ENCODE results near the gene FMNL2.

FMNL2 gene

DNA sequence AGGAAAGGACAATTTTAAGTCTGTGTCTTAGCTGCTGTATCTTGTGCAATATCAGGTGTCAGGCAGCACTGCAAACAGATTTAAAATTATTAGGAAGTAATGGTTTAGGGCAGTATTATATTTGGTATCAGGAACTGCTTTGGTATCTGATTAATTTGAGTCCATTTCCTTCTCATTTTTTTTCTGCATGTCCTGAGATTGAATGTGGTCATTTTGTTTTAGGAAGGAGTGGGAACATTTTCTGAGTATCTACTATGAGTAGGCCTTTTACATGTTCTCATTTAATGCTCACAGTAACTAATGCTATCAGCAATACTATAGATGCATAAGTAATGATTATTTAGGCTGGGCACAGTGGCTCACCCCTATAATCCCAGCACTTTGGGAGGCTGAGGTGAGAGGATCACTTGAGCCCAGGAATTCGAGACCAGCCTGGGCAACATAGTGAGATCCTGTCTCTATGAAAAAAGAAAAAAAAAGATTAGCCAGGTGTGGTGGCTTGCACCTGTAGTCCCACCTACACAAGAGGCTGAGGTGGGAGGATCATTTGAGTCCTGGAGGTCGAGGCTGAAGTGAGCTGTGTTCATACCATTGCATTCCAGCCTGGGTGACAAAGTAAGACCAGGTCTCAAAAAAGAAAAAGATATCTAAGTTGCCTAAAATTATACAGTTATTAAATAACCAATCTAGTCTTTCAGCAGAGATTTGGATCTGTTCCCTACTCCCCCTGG lies 4.7 kb downstream of the FMNL2 start:
- DNase-seq (ENCODE audit: low read depth in 2 of 2, low spot score in 1 of 2), result no peak

DNA sequence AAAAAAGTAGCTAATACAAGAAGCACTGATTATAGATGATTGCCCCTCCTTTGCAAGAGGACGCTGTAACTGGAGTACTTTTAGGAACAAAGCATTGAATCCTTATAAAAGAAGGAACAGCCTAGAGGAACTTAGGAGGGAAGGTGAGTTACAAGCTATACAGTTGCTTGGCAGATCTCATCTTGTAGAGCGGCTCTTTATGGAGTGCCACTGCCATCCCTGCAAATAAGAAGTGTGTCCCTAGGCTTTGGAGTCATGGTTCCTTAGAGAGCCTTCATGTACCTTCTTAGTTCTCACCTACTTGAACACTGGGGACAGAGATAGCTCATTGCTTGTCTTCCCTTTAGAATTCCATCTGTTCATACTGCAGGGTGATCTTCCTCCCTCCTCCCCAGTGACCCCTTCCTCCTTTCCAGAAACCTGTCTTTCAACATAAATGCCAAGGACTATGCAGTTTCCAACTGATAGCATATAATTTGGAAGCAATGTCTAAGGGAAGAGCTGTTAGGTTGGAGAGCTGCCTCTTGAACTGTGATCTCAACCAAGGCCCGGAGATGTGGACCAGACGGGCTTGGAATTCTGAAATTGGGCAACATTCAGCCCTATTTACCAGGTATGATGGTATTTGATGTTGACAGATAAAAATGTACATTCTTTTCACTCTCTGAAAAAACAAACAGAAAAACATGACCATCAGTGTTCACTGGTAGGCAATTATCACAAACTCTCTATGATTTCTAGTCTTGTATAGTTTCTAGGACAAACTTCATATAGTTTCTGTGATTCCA lies 7.5 kb downstream of the FMNL2 start:
- no peak for DNase-seq (ENCODE audit: low read depth in 2 of 2, low spot score in 1 of 2)

DNA sequence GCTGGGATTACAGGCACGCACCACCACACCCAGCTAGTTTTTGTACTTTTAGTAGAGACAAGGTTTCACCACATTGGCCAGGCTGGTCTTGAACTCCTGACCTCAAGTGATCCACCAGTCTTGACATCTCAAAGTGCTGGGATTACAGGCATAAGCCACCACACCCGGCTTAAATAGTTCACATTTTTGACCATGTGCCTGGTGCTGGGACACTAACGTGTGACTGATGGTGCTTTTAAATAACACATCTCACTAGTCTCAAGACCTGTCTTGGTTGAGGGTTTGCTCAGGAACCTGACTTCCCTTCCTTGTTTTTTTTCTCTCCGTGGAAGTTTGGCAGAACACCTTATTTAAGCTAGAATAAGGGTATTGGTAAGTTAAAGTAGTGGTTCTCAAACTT lies 8.5 kb downstream of the FMNL2 start:
- DNase-seq (ENCODE audit: low read depth in 2 of 2, low spot score in 1 of 2), result no peak

DNA sequence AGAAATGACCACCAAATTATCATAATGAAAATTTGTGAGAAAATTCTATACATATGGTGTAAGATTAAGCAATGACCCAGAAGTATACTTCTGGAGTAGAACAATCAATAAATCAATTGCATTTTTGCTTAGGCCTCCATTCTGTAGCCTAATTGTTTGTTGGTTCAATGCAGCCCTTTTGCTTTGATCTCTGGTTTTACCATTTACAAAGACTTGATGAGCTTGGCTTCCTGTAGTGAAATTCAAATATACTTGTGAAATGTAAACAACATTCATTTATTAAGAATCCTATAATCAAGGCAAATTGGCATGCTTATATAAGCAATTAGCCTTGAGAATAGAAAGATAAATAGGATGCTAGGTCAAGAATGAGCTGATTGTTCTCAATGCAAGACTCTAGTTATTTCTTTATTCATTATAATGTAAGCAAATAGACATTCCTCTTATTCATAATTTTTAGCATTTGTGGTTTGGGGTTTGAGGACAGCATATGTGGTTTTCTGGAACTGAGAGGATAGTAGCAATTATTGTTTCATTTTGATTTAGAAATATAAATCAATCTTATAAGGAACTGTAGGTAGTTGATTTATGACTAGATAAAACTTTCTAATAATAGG lies 9.7 kb downstream of the FMNL2 start:
- DNase-seq (ENCODE audit: low read depth in 2 of 2, low spot score in 1 of 2), result no peak

DNA sequence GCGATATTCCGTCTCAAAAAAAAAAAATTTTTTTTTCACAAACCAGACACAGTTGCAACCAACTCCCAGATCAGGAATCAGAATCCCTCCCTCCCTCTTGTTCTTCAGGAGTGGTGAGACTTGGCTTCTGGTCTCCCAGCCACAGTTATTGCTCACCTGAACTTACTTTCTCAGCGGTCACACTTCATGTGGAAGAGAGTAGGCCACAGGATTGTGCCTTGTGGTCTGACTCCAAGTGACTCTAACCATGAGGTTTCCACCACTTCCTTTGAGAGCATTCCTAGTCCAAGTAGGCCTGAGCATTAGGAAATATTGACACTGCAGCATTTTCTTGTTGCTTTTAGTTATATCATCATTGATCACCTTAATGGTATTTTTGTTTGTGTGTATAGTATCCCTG lies 12.1 kb downstream of the FMNL2 start:
- DNase-seq (ENCODE audit: low read depth in 2 of 2, low spot score in 1 of 2), result no peak

DNA sequence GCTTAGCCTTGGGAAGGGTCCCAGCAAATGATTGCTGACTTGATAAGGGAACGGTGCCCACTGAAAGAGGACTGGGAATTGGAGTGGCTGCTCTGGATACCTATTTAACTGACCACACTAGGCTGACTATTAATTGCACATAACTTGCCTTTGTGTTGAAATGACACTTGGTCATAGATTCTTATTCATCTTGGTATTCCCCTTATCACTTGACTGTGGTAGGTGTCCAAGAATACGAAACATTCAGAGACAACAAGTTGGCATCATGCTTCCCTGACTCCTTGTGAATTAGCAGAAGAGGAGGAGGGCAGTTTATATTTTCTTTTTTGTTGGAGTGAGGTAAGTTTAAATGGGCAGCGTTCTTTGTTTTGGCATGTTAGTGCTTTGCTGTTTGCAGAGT lies 13.4 kb downstream of the FMNL2 start:
- no peak for DNase-seq (ENCODE audit: low read depth in 2 of 2, low spot score in 1 of 2)

DNA sequence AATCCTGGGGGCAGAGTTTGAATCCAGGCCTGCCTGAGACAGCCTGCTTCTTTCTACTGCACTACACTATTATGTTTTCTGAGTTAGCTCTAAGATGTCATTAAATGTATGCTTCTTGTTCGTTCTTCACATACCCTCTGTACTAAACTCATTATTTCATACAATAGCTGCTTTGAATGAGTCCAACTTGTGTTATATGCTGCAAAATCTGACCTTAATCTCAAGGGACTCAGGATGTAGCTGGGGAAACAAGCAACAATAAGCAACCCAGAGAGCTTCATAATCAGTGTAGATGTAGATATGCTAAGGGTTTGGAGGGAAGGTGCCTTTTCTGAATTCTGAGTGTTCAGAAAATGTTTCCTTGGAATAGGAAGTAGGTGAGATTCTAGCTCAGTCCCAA lies 14.4 kb downstream of the FMNL2 start:
- DNase-seq (ENCODE audit: low read depth in 2 of 2, low spot score in 1 of 2), result no peak

DNA sequence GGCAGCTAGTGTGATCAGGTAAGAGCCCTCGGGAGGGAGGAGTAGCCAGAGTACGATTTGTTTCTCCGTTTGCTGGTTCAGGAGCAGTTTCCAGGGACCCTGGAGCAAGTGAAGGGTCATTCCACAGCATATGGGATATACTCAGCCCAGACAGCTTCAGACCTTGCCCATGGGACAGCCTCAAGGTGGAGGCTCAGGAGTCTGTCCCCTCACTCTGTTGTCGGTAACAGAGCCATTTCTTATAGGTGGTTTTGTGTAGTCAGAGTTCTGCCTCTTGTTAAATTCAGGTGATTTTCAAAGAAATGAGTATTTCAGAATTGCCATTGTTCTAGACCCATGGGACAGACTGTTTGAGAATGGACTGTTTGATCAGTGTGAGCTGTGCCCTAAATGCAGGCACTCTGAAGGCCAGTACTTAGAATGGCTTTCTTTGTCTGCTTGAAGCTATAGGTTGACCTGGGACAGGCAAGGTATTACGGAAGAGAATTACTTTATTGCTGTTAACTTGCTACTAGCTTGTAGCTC lies 15.2 kb downstream of the FMNL2 start:
- no peak for DNase-seq (ENCODE audit: low read depth in 2 of 2, low spot score in 1 of 2)

DNA sequence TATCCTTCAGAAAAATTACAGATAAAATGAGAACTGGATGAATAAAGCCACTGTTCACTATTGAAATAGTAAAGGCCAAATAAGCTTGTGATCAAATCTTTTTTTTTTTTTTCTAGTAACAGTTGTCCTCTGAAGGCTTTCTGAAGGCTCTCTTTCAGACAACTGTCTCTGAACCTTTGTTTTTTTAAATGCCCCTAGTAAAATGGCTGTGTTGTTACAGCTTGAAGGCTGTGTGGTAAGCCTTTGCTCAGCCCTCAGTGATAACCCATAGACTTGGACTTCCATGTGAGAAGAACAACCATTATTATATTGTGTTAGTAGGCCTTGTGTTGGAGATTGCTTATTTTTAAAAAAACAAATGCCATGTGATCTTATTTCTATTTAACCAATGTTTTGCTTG lies 17.6 kb downstream of the FMNL2 start:
- no peak for DNase-seq (ENCODE audit: low read depth in 2 of 2, low spot score in 1 of 2)

DNA sequence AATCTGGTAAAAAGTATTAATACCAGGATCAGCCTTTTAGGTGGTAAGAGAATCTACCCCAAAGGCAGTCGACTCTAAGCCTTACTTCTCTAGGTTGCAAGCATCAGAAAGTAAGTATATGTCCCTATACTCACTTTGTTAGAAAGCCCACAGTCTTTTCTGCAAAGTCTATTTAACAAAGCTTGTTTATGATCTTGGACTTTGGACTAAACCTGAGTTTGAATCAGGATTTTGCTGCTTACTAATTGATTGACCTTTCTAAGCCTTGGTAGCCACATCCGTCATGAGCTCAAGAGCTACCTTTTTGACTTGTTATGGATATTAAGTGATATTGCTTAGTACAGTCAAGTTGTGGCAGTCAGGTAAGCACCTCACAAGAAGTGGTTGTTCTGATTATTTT lies 18.4 kb downstream of the FMNL2 start:
- no peak for DNase-seq (ENCODE audit: low read depth in 2 of 2, low spot score in 1 of 2)

DNA sequence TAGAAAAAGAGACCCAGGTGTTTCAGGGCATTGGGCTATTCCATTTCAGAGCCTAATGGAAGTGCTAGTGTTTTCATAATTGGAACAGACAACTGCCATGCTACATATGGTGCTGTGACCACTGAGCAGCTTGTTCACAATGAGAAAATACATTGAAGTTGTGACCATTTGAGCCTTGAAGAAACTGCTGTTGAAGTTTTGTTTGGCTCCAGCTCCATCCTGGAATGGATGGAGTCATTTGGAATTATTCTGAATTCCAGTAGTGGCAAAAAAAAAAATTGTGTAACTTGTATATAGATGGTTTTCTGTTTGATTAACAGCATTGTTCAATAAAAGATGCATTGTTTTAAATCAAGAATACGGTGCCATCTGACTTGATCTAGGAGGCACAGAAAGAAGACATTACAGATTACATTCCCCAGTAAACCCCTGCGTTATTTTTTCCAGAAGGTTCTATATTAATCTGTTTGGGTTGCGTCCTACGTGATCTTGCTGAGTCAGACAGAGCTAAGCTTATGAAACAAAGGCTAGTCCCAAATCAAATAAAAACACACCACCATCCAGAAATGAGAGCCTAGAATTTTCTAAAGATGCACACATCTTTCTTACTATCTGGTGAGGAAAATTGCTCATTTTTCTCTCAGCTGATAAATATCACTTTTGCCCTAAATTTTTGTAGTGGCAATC lies 19.2 kb downstream of the FMNL2 start:
- DNase-seq (ENCODE audit: low read depth in 2 of 2, low spot score in 1 of 2), result no peak

DNA sequence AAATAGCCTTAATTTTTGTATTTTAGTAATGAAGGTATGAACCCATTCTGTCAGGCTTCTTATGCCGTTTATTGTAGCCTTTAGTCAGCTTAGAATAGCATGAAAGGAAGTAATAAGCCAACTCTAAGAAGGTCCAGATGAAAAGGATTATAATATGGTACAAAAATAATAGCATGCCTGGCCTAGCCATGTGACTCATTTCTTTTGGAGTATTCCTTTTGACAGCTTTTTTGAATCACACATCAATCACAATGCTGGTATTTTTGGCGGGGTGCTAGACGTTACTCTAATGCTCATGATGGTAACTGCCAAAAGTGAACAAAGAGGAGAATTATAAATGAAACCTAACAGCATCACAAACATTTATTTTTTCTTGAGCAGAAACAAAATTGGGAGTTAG lies 19.9 kb downstream of the FMNL2 start:
- DNase-seq (ENCODE audit: low read depth in 2 of 2, low spot score in 1 of 2), result no peak

DNA sequence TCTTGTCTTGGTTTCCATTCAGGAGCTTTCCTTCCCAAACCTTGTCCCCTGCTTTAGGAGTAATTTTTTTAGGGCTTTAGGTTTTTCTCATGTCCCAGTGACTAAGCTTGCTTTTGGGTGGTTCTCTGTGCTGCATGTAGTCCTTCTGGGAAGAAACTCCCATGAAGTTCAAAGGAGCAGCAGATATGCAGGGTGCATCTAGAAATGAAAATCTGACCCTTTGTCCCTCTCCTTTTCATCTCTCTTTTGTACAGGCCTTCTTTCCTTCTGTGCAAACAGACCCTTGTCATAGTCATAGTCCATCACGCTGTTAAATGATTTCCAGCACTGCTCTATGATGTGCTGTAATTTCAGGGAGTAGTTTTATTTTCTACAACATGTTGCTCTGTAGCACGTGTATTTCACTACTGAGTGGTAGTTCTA lies 20.4 kb downstream of the FMNL2 start:
- no peak for DNase-seq (ENCODE audit: low read depth in 2 of 2, low spot score in 1 of 2)

DNA sequence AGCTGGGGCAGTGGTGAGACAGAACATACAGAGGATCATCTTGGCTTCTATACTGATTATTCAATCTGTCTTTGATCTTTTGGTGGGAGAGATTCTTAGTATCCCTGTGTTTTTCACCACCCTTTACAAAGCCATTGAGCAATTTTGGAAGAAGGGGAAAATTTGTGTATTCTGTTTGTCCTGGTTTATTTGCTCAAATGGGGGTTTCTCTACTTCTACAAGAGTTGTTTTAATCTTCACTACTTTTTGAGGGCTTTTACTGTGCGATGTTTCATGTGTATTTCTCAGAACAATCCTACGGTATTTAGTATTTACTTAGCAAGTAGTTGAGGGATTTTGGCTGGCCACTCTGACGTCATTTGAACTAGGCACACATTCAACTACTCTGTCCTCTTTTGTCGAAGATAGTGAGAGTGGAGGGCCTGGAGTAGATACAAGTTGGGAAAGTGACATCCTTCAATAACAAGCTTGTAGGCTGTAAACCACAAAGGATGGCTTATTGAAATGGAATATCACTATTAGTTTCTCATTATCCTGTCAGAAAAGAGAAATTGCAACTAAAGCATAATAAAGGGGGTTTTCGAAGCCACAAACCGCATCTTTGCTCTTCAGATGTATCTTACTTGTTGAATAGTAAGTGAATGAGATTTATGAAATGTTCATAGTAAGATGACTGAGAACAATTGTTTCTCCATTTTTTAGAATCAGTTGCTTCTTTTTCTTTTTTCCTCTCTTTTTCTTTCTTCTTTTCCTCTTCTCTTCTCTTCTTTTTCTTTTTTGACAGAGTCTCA lies 24.8 kb downstream of the FMNL2 start:
- no peak for DNase-seq (ENCODE audit: low read depth in 2 of 2, low spot score in 1 of 2)

DNA sequence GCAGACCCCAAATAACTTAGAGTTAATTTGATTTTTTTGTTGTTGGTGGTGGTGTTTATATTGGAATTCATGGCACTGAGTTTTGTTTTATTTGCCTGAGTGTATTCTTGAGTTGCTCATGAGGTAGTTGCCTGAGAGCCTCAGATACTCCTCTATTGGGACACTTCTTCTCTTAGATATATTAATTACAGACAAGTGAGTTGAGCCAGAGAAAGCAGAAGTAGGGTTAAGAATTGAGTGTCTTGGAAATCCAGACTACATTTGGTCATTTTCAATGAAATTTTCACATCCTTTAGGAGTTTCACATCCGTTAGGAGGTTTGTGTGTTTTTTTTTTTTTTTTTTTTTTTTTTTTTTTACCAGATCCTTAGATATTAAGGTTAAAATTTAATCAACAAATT lies 29.0 kb downstream of the FMNL2 start:
- no peak for DNase-seq (ENCODE audit: low read depth in 2 of 2, low spot score in 1 of 2)

DNA sequence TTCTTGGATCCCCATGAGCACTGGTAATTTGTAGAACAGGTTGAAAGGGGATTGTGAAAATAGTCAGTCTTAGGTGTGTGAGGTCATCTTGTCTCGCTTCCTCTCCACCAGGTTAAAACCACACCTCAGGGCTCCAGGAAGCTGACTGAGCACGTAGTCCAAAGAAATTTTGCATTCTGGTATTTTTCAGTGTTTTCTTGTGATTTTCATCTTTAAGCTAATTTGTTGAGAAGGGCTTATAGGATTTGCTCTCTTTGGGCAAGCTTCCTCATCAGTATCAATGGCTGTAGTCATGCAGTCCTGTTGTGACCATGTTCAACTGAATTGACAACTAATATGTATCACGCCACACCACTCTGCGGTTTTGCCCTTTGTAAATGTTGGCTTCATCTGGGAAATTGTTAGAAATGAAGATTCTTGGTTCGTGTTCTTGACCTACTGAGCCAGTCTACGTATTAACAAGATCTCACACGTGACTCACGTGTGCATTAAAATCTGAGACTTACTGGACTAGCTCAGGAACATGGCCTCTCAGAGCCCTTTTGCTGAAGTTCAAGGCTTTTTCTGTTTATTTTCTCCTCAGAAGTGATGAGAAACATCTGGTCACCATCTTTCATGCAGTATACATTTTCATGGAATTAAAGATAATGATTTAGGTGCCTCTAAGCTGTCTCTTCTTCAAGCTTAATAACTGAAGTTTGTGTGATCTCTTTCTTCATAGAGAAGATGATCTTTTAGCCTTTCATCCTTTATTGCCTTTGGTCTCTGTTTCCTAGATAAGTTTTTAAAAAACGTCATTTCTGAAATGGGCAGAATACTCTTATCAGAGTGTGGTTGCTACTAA lies 32.8 kb downstream of the FMNL2 start:
- DNase-seq (ENCODE audit: low read depth in 2 of 2, low spot score in 1 of 2), result no peak

DNA sequence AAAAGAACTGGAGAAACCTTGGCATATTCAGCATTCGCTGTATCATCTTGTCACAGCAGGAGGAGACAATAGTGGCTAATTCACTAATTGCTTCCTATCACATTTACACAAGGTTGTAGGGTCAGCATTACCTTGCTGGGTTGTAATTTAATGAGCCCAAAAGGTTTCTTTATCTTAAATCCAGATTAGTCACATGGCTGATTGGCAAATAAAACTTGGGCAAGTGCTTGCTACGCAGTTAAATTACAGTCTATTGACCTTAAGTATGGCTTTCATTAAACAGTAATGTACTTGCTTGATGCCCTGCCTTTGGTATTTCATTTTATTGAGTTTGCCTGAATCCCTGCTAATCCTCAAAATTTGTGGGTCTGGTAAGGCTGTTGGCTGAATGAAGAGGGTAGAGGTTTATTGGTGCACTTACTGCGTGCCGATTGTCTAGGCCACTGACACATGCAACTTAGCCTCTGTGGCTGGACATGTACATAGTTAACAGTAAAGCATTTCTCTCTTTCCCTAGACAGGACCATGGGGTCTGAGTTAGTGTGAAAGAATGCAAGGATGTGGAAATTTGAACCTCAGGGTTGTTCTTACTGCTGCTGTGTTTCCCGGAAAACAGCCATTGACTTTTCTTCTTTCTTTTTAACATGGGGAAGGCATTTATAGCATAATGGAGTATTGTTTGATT lies 34.3 kb downstream of the FMNL2 start:
- DNase-seq (ENCODE audit: low read depth in 2 of 2, low spot score in 1 of 2), result no peak

DNA sequence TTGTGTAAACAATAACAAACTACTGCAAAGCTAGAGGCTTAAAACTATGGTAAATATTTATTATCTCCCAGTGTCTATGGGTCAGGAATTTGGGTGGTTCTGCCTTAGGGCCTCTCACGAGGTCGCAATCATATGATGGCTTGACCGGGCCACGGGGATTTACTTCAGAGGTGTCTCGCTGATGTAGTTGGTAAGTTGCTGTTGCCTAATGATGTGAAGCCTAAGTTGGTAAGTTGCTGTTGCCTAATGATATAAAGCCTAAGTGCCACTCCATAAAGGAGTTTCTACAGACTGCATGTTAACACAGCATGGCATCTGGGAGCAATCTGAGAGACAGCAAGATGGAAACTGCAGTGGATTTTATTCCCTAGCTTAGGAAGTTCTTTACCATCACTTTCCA lies 35.8 kb downstream of the FMNL2 start:
- no peak for DNase-seq (ENCODE audit: low read depth in 2 of 2, low spot score in 1 of 2)

DNA sequence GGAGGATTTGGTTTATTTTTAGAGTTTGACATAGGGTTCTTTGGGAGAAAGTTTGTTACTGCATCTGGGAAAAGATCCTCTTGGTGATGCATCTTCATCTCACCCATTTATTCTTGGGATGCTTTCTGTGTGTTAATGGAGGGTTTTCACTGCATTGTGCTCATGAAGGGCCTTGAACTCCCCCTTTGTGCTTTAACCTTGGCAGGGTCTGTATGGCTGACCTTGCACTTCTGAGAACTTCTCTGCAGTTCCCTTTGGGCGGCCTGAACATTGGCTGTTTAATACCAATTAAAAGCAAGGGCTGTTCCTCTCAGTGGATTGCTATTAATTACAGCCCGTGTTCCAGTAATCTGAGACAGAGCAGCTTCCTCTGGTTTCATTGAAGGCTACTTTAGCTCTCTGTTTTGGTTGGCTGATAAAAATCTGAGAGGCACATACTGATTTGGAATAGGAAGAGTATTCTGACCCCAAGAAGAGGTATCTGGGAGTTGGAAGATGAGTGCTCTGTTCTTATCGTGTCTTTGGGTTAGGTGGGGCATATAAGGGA lies 37.5 kb downstream of the FMNL2 start:
- DNase-seq (ENCODE audit: low read depth in 2 of 2, low spot score in 1 of 2), result no peak

All from stimulated activated CD8-positive, alpha-beta memory T cell treated with anti-CD3 and anti-CD28 coated beads, Interleukin-4, amount 100 ng/mL, for 4 hours (primary cell).